HK-2 (cell line): ENCODE results near the gene GPR18.
"Not testable (repeated sequence)": the region's sequence is repeated elsewhere in the genome, so short reads cannot be mapped to it uniquely, and the experiment has no call there.

ENCODE experiments used
- DNase-seq: peaks from one replicate; pipeline ENCODE4 v3.0.0-alpha.2; 2018; ENCODE audit not compliant: unreplicated experiment

The GPR18 gene

DNA sequence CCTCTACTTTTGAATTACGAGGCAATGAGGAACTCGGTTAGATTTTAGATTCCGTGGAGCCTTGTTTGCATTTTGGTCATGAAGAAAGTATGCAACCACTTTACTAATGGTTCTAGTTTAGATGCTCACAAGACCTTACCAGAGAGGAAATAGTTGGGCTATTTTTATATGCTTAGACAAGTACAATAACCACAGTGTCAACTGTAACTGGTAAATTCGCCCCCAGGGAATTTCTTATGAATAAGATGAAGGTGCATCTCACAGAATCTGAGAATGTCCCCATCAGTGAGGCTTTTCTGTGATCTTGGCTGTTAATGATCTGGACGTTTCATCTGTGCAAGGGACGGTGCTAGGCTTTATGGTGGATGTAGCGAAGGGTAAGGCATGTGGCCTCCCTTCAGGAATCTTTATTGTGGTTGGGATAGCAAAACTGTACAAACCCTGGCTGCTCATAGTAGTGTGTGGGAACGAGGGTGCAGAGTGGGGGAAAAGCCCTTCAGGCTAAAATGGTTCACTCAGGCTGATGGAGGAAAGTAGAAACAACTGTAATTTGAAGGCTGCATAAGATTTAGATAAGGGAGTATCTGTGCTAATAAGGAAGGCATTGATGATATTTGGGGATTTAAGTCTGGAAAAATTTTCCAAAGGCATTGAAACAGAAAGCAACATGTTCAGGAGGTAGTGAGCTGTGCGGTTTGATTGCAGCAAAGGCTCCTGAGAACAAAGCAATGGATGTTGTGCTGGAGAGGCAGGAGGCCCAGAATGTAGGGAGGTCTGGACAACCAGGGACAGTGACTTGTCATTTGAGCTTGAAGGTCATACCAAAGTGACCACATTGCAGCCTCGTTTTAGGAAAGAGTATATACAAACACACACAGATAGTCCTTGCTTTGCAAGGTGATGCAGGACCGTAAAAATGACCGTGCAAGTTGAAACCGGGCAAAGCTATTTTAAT, 29.2 kb downstream of the GPR18 start:
- peak; percentile 8 for DNase-seq

DNA sequence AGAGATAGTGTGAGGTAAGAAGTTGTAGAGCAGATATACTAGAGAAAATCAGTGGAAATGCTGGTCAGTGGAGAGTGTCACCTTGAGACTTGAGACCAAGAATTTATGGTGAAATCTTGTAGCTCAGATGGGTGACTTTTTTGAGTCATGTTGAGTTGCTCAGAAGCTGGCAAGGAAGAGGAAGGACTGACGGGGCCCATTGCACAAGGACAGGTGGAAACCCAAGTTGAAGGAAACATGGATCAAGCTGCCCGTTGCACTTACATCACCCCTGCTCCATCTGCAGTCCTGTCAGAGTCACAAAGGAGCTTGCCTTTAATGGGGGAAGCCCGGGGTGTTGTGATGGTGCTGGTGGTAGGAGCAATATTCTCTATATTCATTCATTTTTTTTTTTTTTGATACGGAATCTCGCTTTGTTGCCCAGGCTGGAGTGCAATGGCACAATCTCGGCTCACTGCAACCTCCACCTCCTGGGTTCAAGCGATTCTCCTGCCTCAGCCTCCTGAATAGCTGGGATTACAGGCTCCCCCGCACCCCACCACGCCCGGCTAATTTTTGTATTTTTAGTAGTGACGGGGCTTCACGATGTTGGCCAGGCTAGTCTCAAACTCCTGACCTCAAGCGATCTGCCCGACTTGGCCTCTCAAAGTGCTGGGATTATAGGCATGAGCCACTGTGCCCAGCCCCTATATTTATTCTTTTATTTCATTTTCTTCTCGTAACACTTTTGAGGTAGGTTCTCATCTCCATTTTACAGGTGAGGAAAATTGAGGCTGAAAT, 30.1 kb downstream of the GPR18 start:
- no peak for DNase-seq

DNA sequence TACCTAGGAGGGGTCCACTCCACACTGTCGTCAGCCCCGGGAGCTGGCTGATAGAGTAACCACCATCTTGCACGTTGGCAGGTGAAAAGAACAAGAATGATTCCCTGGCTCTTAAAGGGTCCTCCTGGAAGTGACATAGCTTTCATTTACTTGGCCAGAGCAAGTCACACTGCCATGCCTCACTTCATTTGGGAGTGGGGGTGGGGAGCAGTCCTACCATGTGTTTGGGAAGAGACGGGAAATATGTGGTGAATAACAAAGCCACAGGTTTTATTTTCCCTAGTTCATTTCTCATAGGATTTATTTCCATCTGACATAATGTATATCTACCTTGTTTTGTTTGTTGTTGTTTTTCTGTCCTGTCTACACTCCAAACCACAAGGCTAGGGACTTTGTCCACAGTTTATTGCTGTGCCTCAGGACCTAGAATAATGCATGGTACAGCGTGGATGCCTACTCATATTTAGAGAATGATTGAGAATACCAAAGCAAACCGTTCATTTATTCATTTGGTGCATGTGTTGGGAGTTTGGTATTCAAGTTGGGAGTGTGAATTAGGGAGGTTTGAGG, 30.8 kb downstream of the GPR18 start:
- DNase-seq: no peak

DNA sequence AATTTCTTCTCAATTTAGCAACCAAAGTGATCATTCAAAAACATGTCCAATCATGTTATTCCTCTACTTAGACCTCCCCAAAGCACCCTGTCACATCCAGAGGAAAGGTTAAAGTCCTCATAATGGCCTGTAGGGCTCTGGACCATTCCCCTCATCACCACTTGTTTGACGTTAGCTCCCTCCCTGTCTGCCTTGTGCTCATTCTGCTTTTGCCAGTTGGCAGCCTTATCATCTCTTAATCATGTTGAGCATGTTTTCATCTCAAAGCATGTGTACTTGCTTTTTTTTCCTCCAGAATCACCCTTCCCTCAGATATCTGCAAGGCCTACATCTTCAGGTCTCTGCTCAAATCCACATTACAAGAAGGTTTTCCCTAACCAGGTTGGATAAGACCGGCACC, 31.7 kb downstream of the GPR18 start:
- DNase-seq: no peak

- no peak for DNase-seq
Observed at GRCh38 chr13:99225078-99225477, 33.1 kb downstream of the GPR18 start.

DNA sequence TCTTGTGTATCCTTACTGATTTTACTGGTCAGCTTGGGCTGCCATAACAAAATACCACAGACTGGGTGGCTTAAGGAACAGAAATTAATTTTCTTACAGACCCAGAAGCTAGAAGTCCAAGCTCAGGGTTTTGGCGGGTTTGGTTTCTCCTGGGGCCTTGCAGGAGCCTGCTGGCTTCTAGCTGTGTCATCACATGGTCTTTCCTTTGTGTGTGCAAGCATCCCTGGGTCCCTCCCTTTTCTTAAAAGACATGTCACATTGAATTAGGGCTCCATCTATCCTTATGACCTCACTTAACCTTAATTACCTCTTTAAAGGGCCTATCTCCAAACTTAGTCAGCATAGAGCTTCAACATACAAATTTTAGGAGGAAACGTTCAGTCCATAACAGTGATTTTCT, 34.2 kb downstream of the GPR18 start:
- DNase-seq: no peak

GRCh38 chr13:99223587-99223986, 34.6 kb downstream of the GPR18 start:
- DNase-seq: no peak

DNA sequence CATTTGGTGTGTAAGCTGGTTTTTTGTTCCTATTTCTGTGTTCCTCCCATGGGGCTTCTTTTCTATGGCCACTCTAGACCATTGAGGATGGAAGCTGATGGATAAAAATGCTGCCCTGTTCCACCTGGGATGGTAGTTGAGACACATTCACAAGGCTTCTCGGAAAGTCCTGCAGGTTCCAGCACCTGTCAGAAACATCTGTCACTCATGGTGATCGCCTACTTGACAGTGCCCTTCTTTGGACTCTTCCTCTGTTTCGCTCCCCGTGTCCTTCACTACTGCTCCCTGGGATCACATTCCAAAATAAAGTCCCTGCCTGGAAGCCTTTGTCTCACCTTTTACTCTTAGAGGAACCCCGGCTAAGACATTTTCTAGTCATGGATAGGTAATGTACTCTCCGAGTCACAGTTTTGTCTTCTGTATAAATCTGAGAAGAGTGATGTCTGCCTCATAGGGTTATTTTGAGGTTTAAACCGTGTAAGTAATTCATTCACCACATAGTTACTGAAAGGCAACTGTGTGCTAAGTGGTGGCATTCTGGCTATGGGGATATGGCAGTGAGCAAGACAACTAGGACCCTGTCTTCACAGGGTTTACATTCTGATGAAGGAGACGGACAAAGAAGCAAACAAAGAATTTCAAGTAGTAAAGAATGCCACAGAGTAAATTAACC, 36.5 kb downstream of the GPR18 start:
- no peak for DNase-seq

DNA sequence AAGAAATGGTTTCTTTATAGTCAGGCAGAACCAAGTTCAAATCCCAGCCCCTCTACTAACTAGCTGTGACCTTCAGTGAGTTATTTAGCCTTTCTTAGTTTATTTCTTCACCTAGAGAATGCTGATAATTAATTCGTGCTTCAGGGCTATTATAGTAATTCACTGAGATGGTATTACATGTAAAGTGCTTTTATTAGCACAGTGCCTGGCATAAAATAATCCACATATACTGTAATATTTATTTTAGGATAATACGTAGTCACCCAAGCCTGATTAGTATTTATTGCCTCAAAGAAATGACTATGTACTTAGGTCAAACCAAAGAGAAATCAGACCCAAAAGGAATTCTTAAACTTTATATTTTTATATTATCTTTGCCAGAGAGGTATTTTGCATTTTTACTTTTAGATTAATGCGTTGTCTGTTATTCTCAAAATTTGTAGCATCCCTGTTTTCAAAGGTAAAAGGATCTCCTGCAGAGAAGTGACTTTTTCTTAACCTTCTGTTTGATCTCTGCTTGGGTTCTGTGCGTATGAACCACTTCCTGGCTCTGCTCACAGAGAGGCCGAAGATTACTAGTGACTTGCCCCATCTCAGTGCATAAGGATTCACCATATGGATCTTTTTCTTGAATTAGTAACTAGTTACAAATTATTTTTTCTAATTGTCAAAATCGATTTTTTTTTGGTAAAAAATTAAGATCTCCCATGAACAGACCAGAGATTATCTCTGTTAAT, 37.8 kb downstream of the GPR18 start:
- no peak for DNase-seq

DNA sequence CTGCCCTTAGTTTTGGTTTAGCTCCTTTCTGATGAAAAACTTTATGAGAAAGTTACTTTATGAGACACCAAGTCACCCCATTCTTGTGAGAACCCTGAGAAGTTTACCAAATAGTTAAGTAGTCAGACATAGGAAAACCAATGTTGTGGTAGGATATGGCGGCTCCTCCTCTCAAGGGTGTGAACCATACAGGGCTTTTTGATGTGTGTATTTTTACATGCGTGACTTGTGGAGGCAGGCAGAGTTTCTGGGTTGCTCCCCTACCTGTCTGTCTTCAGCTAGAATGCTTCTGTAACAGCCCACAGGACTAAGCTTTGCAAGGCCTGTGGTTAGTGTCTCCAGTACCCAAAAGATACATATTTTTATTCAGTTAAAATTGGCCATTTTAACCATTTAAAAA, 39.2 kb downstream of the GPR18 start:
- no peak for DNase-seq

GRCh38 chr13:99218545-99218944, 39.6 kb downstream of the GPR18 start:
- DNase-seq: no peak

GRCh38 chr13:99218126-99218525, 40.1 kb downstream of the GPR18 start:
- DNase-seq: no peak

- no peak for DNase-seq
Observed at GRCh38 chr13:99217461-99218110, 40.6 kb downstream of the GPR18 start.

GRCh38 chr13:99215184-99215830, 42.9 kb downstream of the GPR18 start:
- no peak for DNase-seq

DNA sequence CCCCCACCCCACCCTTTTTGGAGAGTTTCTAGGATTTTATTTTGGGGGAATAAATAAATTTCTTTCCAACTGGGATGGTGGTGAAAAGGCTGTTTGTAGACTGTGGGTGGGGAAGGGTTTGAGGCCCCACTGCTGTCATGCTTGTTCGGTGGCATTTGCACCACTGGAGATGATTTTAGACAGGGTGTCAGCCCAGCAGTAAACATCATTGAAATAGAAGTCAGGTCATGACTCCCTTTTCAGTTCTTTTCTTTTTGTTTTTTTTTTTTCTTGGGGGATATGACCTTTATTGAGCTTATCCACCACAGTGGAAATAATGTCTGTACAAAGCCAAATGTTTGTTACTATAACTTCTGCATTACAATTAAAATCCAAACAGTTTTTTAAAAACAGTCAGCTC, 43.4 kb downstream of the GPR18 start:
- no peak for DNase-seq

GRCh38 chr13:99214232-99214631, 43.9 kb downstream of the GPR18 start:
- no peak for DNase-seq

DNA sequence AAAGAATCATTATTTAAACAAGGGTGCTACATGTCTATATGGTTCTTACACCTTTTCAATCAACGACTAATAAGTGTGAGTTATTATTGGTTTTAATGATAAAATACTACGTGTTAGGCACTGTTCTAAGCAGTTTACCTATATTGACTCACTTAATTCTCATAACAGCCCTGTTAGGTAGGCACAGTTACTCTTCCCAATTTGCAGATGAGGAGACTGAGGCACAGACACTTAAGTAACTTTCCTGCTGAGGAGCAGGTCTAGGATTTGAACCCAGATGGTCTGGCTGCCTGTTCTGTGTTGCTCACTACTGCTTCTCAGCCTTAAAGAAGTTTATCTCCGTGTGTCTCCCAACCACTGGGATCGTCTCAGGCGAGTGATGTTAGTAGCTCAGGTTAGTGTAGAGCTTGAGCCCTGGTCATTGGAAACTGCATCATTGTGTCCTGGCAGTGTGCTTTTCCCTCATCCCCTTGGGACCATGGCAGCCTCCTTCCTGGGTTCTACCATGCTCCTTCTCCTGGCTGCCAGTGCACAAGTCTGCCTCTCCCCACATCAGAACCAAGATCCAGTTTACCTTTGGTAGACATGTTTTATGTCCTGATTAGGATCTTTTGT, 46.7 kb downstream of the GPR18 start:
- no peak for DNase-seq

- DNase-seq: not testable (repeated sequence)
Observed at GRCh38 chr13:99210627-99211026, 47.6 kb downstream of the GPR18 start.

DNA sequence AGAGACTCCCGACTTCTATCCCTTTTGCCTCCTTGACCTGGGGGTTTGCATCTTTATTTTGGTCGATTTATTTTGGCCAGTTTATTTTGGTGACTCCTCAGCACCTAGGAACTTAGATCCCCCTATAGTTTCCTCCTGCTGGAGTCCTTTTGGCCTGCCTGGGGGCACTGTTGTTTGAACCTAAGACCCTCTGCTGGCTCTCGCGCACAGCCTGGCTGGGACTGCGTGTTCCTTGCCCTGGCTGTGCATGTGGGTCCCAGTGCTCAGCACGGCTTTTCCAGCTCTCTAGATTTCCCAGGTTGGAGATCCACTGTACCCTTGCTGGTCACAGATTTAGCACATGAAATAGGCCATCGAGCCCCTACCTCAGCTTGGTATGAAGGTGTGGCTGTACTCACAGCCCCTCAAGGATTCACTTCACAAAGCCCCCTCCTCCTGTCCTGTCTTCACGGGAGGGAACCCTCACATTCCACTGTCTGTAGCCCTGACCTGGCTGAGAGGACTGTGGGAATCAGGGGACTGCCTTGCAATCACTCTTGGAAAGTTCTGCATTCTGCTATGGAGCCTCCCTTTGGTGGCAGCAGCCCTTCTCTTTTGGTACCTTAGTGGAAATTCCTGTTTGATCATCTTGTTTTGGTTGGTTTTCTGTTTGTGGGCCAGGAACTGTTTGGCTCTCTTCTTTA, 49.2 kb downstream of the GPR18 start:
- no peak for DNase-seq
